Fibroblast of peridontal ligament (primary cell): ENCODE measurements around the gene POPDC3.
A peak's percentile ranks its signal among the peaks of the same experiment; 100 is the strongest.
"Not testable (repeated sequence)": the region's sequence is repeated elsewhere in the genome, so short reads cannot be mapped to it uniquely, and the experiment has no call there.

ENCODE experiments used
- DNase-seq: peaks from one replicate; pipeline ENCODE4 v3.0.0-alpha.2; 2010; ENCODE audit errors: extremely low read depth

The POPDC3 gene

DNA sequence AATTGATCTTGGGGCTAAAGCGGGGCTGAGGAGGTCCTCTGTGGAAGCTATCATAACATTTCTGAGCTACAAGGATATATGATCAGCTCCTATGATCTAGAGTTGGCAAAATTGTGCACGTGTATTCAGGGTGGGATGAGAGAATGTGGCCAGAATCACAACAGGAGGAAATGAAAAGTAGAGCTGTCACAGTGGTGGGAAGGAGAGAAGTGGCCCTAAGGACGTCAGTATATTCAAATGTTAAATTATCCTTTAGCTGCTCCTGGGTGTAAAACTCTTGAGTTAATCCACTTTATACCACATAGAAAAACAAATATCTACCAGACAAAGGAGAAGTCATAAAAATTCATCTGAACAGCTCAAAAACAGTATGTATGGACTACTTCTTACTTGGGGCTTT lies 14.8 kb upstream of the POPDC3 start:
- DNase-seq: no peak

DNA sequence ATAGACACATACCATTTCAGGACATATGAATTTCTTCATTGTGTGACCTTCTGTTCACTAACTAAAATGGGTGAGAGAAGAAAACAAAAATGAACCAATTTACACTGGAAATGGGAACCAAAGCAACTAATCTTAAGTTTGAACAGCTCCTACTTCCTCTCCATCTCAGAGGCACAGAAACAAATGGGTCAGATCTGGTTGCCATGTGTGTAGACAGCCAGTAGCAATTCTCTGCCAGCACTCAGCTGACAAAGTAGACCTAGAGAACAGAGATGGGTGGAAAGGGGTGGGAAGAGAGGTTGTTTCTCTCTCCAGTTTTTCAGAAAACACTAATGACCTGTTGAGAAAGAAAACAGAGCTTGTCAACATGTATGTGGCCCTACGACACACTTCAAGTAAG lies 14.3 kb upstream of the POPDC3 start:
- DNase-seq: no peak

DNA sequence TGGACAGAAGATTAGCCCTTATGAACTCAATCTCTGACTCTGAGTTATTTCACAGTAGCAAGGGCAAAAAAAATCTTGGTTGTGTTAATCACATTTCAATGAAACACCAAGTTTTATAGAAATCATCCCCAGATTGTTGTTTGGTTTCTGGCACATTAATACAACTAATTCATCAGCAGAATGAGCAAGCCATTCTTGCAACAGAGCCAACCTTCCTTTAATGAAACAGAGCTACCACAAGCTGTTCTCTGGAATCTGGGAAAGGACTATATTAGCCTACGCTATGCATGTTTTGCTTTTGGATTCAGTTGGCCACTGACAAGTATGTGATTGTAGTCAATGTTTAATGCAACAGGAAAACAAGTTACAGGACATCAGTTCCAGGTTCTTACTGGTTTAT lies 13.8 kb upstream of the POPDC3 start:
- DNase-seq: peak; percentile 62

DNA sequence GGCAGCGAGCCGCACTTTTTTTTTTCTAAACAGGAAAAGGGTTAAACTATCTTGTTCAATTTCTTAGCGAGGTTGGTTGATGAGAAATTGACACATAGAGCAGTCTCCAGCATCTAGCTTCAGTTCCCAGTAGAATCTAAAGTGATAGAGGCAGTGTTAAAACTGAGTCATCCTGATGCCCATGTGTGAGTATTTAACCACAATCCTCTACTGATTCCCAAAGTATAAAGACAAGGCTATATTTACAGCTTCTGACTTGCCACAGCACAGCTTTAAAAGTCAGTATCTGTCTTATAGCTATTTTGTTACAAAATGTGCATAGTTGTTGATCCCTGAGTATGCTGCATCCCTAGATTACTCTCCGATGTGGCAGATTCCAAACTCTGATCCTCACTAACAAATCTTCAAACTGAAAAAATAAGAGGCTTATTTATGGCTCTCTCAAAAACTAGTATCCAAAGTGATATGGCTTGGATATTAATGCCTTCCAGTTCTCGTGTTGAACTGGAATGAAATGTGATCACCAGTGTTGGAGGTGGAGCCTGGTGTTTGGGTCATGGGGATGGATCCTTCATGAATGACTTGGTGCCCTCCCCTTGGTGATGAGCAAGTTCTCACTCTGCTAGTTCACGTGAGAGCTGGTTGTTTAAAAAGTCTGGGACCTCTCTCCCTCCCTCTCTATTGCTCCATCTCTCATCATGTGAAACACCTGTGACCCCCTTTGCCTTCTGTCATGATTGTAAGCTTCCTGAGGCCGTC lies 13.1 kb upstream of the POPDC3 start:
- peak; percentile 84 for DNase-seq

DNA sequence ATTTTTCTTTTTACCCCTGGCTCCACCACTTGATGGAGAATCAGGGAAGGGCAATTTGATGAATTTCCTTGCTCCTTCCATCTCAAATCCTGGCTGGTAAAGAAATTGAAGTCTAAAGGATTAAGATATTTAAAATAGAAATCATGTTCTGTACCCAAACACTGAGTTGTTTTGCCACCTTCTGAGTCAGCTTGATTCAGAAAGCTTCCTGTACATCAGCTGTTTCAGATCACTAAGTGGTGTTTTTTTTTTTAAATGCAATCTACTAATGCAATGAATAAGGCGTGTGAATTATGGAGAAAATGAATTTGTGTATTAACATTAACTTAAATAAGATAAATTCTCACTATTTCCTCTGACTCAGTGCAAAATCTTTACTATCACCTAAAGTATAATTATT lies 11.5 kb upstream of the POPDC3 start:
- peak; percentile 27 for DNase-seq

DNA sequence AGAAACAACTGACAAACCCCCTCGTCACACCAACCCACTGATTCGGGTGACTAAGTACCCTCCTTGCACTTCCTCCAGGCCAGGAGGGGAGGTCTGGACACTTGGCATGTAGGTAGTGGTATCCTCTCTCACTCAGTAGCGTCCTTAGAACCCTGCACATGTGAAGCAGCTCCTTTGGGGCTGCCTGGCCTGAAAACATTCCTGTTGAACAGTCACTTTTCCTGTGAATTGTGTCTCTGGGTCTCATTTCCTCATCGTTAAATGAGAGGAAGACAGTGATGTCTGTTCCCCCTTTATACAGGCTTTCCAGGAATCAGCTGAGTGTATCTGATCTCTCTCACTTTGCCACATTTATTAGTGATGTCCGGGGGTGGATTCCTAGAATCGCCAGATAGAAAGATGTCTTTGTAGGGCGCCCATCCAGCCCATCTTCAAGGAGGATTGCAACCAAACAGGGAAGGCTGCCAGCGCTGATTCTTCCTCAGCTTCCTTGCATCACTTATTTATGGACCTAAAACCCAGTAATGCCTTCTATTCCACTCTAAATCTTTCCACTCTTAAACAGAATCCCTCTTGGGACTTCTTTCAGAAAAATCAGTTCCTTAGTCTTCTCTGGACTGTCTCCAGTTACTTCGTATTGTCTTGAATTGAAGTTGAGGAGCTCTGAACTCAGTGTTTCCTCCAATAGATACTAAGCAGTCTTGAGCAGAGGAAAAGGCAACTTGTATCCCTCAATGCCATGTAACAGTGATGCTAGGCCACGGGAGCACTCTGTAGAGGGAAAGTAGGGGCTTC lies 9.4 kb upstream of the POPDC3 start:
- no peak for DNase-seq

DNA sequence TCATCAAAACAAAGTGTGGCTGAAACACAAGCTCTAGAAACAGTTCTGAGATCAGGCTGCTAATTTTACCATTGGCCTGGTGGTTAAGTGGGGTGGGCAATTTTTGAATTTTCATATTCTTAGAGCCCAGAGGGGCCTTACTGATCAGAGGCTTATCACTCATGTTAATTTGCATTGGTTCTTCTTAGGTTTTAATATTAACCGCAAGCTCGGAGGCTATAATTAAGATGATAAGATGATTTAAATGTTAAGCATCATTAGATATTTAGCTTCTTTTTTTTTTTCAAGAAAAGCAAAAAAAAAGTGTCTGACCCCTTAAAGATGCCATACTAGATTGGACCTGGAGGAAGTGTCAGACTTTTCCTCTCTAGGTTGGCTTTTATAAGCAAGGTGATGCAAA lies 8.4 kb upstream of the POPDC3 start:
- DNase-seq: no peak

DNA sequence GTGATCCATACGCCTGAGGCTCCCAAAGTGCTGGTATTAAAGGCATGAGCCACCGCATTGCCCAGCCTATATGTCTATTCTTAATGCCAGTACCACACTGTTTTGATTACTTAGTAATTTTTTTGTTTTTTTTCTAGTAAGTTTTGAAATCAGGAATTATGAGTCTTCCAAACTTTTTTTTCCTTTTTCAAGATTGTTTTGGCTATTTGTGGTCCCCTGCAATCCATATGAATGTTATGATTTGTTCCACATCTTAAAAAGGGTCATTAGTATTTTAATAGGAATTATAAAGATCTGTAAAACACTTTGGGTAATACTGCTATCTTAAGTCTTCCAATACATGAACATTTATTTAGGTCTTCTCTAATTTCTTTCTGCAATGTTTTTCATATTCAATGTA lies 6.8 kb upstream of the POPDC3 start:
- no peak for DNase-seq

DNA sequence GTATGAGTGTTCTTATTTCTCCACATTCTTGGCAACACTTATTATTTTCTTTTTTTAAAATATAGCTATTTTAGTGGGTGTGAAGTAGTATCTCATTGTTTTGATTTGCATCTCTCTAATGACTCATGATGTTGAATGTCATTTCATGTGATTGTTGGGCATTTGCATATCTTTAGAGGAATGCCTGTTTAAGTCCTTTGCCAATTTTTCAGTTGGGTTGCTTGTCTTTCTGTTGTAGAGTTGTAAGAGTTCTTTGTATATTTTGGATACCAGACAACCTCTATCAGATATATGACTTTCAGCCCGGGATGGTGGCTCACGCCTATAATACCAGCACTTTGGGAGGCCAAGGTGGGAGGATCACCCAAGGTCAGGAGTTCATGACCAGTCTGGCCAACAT lies 5.1 kb upstream of the POPDC3 start:
- peak; percentile 62 for DNase-seq

DNA sequence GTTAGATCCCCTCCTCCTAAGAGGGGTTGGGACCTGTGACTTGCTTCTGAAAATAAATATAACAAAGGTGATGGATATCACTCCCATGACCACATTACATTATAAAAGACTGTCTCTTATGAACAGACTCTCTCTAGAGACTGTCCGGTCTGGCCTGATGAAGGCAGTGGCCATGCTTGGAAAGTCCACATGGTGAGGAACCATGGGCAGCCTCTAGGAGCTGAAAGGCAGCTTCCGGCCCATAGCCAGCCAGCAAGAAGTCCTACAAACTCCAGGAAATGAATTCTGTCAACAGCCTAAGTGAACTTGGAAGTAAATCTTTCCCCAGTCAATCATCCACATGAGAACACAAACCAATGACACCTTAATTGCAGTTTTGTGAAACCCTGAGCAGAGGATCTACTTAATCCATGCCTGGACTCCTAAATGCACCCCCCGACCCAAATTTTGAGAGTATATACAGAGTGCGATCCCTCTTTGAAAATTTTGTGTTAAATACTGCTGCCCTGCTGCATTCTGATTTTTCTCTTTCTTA lies 2.2 kb upstream of the POPDC3 start:
- DNase-seq: no peak

DNA sequence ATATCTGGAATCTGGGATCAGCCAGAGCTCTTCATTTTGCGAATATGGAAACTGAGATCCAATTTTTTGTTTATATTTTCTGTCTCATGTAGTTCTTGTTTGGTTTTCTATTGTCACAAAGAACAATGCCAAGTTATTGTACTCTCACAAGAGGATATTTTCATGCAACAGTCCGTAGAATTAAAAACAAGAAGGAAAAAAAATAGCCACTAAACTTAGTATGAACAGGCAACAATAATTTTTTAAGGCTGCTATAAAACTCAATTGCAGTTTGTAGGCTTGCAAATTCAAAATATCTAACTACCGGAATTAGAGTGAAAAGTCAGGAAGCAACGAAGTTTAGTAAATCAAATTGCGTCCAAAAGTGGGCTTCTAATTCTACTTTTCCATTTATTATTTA lies 1.2 kb downstream of the POPDC3 start:
- peak; percentile 26 for DNase-seq

DNA sequence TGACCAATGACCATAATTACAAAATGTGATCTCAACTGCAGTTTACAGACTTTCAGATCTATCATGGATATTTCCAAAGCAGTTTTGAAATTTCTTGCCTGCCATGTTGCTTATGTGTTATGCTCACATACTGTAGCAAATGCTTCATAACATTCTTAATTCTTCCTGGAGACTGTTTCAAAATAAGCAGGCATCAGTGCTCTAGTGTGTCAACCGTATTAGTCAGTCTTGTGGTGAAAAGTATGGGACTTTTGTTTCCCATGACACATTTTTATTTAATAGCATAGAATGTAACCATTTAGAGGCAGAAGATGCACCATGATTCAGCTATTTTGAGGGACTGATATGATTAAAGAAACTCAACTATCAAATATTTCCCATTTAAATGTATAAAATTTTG lies 1.7 kb downstream of the POPDC3 start:
- peak; percentile 88 for DNase-seq

DNA sequence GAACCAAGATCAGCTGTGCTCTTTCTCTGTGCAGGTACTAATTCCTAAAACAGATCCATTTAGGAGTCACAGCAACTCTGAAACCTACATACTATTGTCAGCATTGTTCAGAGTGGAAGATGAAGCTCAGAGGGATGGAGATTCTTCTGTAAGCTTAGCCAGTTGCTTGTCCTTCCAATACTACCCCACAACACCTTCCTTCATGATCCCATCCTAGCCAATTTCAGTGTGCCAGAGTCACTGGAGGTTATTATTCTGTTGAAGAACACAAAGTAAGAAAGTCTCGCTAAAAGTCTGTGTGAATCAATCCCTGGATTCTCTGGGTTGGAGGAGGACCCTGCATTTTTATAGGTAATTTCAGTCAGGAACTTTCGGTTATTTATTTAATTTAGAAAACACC lies 2.3 kb downstream of the POPDC3 start:
- DNase-seq: no peak

DNA sequence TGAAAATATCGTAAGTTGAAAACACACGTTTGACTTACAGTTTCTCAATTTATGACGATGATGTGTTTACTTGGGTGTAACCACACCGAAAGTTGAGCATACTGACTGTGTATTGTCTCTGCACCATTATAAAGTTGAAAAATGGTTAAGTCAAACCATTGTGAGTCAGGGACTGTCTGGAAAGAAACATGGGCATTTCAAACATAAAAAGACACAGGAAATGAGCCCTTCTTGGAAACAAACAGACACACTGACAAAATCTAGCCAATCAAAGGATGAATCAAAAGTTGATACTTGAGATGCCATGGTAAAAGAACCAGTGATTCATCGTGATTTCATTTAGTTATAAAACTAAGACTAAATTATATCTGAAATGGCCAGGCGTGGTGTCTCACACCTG lies 5.3 kb downstream of the POPDC3 start:
- peak; percentile 77 for DNase-seq

DNA sequence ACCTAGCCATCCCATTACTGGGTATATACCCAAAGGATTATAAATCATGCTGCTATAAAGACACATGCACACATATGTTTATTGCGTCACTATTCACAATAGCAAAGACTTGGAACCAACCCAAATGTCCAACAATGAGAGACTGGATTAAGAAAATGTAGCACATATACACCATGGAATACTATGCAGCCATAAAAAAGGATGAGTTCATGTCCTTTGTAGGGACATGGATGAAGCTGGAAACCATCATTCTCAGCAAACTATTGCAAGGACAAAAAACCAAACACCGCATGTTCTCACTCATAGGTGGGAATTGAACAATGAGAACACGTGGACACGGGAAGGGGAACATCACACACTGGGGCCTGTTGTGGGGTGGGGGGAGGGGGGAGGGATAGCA lies 7.3 kb downstream of the POPDC3 start:
- DNase-seq: not testable (repeated sequence)

DNA sequence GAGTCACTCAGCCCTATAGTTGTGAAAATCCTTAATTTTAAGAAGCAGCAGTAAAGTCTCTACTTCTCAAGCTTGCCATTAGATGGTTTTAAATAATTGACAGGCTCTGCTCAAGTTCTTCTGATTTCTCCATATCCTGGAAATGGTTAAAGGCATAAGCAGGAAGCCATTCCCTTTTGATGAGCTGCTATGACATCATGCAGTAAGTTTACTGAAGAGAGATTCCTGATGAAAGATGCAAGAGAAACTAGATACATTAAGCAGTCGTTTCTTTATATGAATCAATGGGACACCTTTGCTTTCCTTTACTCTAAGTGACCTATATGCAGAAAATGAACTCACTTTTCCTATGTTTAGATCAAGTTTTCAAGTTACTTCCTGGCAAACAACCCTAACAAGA lies 9.8 kb downstream of the POPDC3 start:
- peak; percentile 72 for DNase-seq

DNA sequence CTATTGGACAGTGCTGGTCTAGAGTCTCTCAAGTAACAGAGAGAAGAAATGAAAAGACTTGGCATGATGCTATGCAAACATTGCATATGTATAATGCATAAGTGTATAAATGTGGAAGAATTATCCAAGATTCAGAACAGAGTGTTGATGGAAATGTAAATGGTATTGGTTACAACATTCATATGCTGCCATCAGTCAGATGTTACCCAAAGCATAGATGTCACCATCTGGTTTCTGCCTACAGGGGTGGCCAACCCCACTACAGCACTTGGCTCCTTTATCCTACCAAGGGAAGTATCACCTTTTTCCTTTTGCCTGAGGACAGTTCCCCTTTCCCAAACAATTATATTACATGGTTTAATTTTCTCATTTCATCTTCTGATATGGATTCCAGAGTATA lies 11.9 kb downstream of the POPDC3 start:
- DNase-seq: no peak

DNA sequence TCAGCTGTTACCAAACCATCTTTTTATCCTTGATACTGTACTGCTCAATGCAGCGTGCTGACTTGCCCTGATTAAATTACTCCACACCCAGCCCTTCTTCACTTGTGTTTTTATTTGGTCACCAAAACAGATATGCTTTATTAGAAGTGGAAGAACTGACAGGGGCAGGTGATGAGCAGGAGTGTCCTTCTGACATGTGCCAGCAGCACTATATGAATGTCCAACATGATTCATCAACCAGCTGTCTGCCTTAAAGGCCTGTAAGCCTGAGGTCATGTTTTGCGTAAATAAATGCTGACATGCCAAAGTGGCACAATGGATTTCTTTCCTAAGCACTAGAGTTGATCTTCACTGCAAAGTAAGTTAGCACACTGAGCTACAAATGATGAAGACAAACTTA lies 15.4 kb downstream of the POPDC3 start:
- peak; percentile 58 for DNase-seq

DNA sequence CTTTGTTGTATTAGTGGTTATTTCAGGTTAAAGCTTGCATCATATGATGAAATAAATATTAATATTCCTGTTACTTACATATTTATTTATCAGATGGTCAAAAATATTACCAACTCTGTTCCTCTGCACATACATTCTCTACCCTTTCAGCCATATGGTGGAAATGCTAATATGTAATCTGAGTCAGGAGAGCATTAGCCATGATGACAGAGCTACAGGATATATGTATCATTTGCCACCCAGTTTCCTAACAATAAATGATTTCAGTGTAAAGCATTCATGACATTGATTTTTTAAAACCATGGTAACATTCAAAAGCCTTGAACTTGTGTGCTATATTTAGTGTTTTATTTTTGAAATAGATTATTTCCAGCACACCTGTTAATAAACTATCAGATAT lies 16.6 kb downstream of the POPDC3 start:
- no peak for DNase-seq

DNA sequence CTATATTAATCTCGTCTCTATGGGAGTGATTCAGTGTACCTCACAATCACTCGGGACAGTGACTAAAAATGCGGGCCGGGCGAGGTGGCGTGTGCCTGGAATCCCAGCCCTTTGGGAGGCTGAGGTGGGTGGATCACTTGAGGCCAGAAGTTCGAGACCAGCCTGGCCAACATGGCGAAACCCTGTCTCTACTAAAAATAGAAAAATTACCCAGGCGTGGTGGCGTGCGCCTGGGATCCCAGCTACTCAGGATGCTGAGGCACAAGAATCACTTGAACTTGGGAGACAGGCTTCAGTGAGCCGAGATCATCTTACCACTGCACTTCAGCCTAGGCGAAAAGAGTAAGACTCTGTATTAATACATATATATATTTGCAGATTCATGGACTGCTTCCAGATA lies 17.4 kb downstream of the POPDC3 start:
- no peak for DNase-seq

DNA sequence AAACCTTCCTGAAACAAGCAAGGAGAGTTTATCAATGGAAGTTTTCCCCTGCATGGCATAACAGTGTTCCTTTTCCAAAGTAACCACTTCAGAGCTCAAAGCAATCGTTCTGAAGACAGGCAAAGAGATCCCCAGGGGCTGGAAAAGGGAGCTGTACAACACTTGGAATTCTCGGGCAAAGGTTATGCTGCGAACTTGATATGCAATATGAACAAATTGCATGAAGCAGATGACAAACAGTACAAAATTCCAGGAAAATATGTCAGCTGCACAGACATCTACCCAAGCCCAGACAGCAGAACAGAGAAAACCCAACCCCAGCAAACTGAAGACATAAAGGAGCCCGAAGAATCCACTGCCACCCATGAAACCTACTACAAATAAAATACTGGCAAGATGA lies 18.4 kb downstream of the POPDC3 start:
- DNase-seq: peak; percentile 16

DNA sequence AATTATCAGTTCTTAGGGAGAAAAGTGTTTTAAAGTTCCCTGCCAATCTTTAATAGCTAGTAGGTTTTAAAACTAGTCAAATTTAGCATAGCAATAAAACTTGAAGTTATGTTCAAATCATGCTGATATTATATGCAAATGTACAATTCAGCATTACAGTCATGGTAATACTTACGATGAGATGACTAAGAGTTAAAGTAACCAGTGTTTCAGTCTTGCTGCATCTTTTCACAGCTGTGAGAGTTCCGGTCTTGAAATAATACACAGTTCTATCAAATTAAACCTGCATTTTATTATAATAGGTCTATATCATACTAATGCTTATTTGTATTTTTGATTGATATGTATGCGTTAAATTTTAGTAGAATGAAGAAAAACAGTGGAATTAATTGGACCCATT lies 26.1 kb downstream of the POPDC3 start:
- no peak for DNase-seq

DNA sequence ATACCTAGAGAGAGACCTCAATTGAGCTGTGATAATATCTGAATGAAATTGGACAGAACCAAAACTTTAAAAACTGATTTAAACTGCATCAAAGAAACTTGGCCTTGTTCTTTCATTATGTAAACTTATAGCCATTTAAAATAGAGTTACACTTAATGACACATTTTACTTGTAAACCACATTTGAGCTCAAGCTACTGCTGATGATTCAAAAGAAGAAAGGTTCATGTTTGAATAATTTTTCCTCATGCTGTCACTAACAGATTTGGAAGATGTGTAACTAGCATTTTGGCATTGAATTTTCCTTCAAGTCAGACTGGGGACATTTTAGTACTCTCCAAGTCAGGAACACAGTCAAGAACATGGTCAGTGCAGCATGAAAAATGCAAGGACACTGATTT lies 26.9 kb downstream of the POPDC3 start:
- DNase-seq: no peak
